CD4-positive, alpha-beta T cell treated with Interleukin-21 for 1 hour (primary cell): ENCODE results near the gene VSTM2L.
A peak's percentile ranks its signal among the peaks of the same experiment; 100 is the strongest.

Source experiments
- DNase-seq: peaks from one replicate; pipeline ENCODE4 v3.0.0-alpha.2; 2020

VSTM2L gene

GRCh38 chr20:37991157-37991866, 88.4 kb downstream of the VSTM2L start:
- DNase-seq, result no peak

GRCh38 chr20:37991908-37992307, 89.0 kb downstream of the VSTM2L start:
- DNase-seq, result no peak

GRCh38 chr20:37992802-37993409, 90.0 kb downstream of the VSTM2L start:
- DNase-seq, result peak; percentile 12

- no peak for DNase-seq
These were observed 91.6 kb downstream of the VSTM2L start for GRCh38 chr20:37994512-37994911.
